AG04450 (cell line): ENCODE data around the gene PKDCC. TPM values are rescaled to one million over a fixed set of nuclear protein-coding genes. Genes with fewer than 3 reads are reported as not detected.

Experiments used
- CTCF ChIA-PET: fragments of 300-600, 350-600 bp; formaldehyde crosslinking; extraction: SDS; loops from one replicate; lab custom pipeline; 2022; ENCODE audit warnings: antibody characterized with exemption, inconsistent platforms; lab: Charles Lee
- POLR2A ChIA-PET: fragments of 350-600 bp; formaldehyde crosslinking; extraction: SDS; loops from one replicate; lab custom pipeline; 2021; ENCODE audit warnings: antibody characterized with exemption, inconsistent platforms; lab: Yijun Ruan, JAX
- DNase-seq: peaks from one replicate; pipeline ENCODE4 v3.0.0-alpha.2; 2011; ENCODE audit warnings: low read depth, low spot score
- H3K27ac ChIP-seq: one replicate; pipeline ENCODE4 v1.5.1; 2012; ENCODE audit warnings: low read depth, low read length, control low read depth
- H3K27me3 ChIP-seq: one replicate; pipeline ENCODE4 v1.6.0; 2012; ENCODE audit warnings: low read length; ENCODE audit not compliant: control insufficient read depth, insufficient read depth
- H3K4me3 ChIP-seq: 2 replicates; pipeline ENCODE4 v1.5.1; 2011; ENCODE audit warnings: mild to moderate bottlenecking, low read depth, low read length, control low read depth
- H3K9me3 ChIP-seq: 2 replicates; pipeline ENCODE4 v1.5.1; 2012; ENCODE audit warnings: low read length; ENCODE audit not compliant: control insufficient read depth, insufficient read depth
- CTCF ChIP-seq: IDR thresholded peaks from 2 replicates; pipeline ENCODE4 v1.5.1; 2011; ENCODE audit warnings: low read depth, low read length, control low read depth, inconsistent platforms
- polyA plus RNA-seq: library from polyadenylated mRNA; depleted of rRNA; stranded (reverse); fragments of >200 nt; gene quantifications from 2 replicates; pipeline ENCODE4 v1.2.3, GENCODE V29; 2011

Gene PKDCC
- polyA plus RNA-seq, 1 experiment: 87.0 TPM

- Histone ChIP-seq H3K4me3 (no peak overlapping the region), H3K27me3 (peaks cover 17% of the 10 kb centered on the region), H3K27ac (no peak overlapping the region), H3K9me3 (no peaks in the 10 kb centered on the region; the same call in 1 of the 2 replicates)
- CTCF ChIA-PET: interaction anchor here (0.8 to 5.9 kb wide), 4 partner anchors 10 to 192 kb away, joined by 3 to 43 read pairs (median 4); no protein-coding TSS in a partner anchor
- DNase-seq: no peak
- TF ChIP-seq CTCF: no peak
- POLR2A ChIA-PET: interaction anchor here (0.7 to 0.9 kb wide), 3 partner anchors 42 to 87 kb away, joined by 3 to 9 read pairs (median 3); no protein-coding TSS in a partner anchor
Observed at GRCh38 chr2:42045352-42045751, 2.5 kb upstream of the PKDCC start.

- no peak for DNase-seq
- ChIA-PET CTCF (interaction anchor here (0.8 to 5.9 kb wide), 3 partner anchors 9 to 193 kb away, joined by 3 to 43 read pairs (median 3); no protein-coding TSS in a partner anchor), POLR2A (interaction anchor here (0.7 to 3.1 kb wide), 6 partner anchors 18 to 176 kb away, joined by 3 to 27 read pairs (median 7); no protein-coding TSS in a partner anchor)
- Histone ChIP-seq H3K27ac (no peak overlapping the region), H3K27me3 (peaks cover 13% of the 10 kb centered on the region), H3K4me3 (peak overlapping the region; percentile 67), H3K9me3 (no peaks in the 10 kb centered on the region; the same call in 1 of the 2 replicates)
- no peak for TF ChIP-seq CTCF
Observed at GRCh38 chr2:42045848-42046748, 1.7 kb upstream of the PKDCC start.

- ChIA-PET CTCF (interaction anchor here (0.6 to 5.9 kb wide), 4 partner anchors 13 to 193 kb away, joined by 3 to 43 read pairs (median 9); no protein-coding TSS in a partner anchor), POLR2A (interaction anchor here (0.6 to 3.7 kb wide), 11 partner anchors 17 to 177 kb away, joined by 3 to 27 read pairs (median 8); no protein-coding TSS in a partner anchor)
- no peak for TF ChIP-seq CTCF
- Histone ChIP-seq H3K27me3 (peaks cover 7% of the 10 kb centered on the region), H3K27ac (peak overlapping the region; percentile 21), H3K9me3 (no peaks in the 10 kb centered on the region; the same call in 1 of the 2 replicates), H3K4me3 (peak overlapping the region; percentile 67)
- no peak for DNase-seq
Observed at GRCh38 chr2:42046819-42047487, 868 bp upstream of the PKDCC start.

- peak overlapping the region; percentile 93 for H3K4me3 ChIP-seq
- H3K27ac ChIP-seq: peak overlapping the region; percentile 61
- CTCF ChIA-PET: interaction anchor here (3.5 to 5.9 kb wide), 2 partner anchors 178 to 195 kb away, joined by 12 to 43 read pairs; no protein-coding TSS in a partner anchor
- no peak for DNase-seq
- H3K9me3 ChIP-seq: no peaks in the 10 kb centered on the region; the same call in 1 of the 2 replicates
- TF ChIP-seq CTCF: no peak
- POLR2A ChIA-PET: interaction anchor here (0.5 to 3.7 kb wide), 19 partner anchors 12 to 179 kb away, joined by 3 to 27 read pairs (median 5); no protein-coding TSS in a partner anchor
- H3K27me3 ChIP-seq: peaks cover 6% of the 10 kb centered on the region
Observed at GRCh38 chr2:42048299-42049220, 739 bp downstream of the PKDCC start.
